ENCODE measurements around the gene LCLAT1. TPM values are rescaled to one million over a fixed set of nuclear protein-coding genes. Genes with fewer than 3 reads are reported as not detected.

The LCLAT1 gene
- polyA plus RNA-seq, 1 donor (not counting 4 experiments of a cell fraction or from before 2014, with no cell fraction given) = 17.1 TPM

GRCh38 chr2:30686669-30687068 lies 239.6 kb downstream of the LCLAT1 start:
- no peaks in the 10 kb centered on the region for H3K27me3 ChIP-seq (ENCODE audit: control insufficient read depth, extremely low read depth, insufficient read depth, low read length)
- dilution Hi-C loops (cut with MboI; ENCODE audit: extremely low pct_ligation_motif_present, low sequenced_read_pairs) = no loop called here
- no peak overlapping the region for H3K4me3 ChIP-seq (ENCODE audit: control insufficient read depth in 2 of 3, extremely low read depth in 1 of 3, insufficient read depth in 2 of 3, low read depth in 1 of 3, low read length in 3 of 3)

GRCh38 chr2:30688956-30689401 lies 241.9 kb downstream of the LCLAT1 start:
- Histone ChIP-seq H2AFZ (ENCODE audit: control insufficient read depth, low read length) (no peak overlapping the region), H3K36me3 (ENCODE audit: control insufficient read depth in 2 of 2, extremely low read depth in 1 of 2, insufficient read depth in 2 of 2, low read length in 2 of 2) (no peaks in the 10 kb centered on the region), H4K20me1 (ENCODE audit: control insufficient read depth, extremely low read depth, insufficient read depth, low read length) (no peaks in the 10 kb centered on the region), H3K9me1 (ENCODE audit: control insufficient read depth, extremely low read depth, insufficient read depth, low read length) (no peaks in the 10 kb centered on the region), H3K27me3 (ENCODE audit: control insufficient read depth, extremely low read depth, insufficient read depth, low read length) (peaks cover 4% of the 10 kb centered on the region), H3K79me2 (ENCODE audit: control insufficient read depth, insufficient read depth, low read length) (no peaks in the 10 kb centered on the region), H3K9ac (ENCODE audit: control insufficient read depth, extremely low read depth, insufficient read depth, low read length) (no peak overlapping the region), H3K9me3 (ENCODE audit: control insufficient read depth, low read depth, low read length) (no peaks in the 10 kb centered on the region), H3K4me2 (ENCODE audit: control insufficient read depth, extremely low read depth, insufficient read depth, low read depth, low read length) (no peak overlapping the region), H3K4me1 (ENCODE audit: control insufficient read depth, extremely low read depth, insufficient read depth, low read length) (no peaks in the 10 kb centered on the region), H3K4me3 (ENCODE audit: control insufficient read depth in 2 of 3, extremely low read depth in 1 of 3, insufficient read depth in 2 of 3, low read depth in 1 of 3, low read length in 3 of 3) (no peak overlapping the region), H3K27ac (ENCODE audit: control insufficient read depth, insufficient read depth, low read length) (no peak overlapping the region)
- TF ChIP-seq, protein P1, sequence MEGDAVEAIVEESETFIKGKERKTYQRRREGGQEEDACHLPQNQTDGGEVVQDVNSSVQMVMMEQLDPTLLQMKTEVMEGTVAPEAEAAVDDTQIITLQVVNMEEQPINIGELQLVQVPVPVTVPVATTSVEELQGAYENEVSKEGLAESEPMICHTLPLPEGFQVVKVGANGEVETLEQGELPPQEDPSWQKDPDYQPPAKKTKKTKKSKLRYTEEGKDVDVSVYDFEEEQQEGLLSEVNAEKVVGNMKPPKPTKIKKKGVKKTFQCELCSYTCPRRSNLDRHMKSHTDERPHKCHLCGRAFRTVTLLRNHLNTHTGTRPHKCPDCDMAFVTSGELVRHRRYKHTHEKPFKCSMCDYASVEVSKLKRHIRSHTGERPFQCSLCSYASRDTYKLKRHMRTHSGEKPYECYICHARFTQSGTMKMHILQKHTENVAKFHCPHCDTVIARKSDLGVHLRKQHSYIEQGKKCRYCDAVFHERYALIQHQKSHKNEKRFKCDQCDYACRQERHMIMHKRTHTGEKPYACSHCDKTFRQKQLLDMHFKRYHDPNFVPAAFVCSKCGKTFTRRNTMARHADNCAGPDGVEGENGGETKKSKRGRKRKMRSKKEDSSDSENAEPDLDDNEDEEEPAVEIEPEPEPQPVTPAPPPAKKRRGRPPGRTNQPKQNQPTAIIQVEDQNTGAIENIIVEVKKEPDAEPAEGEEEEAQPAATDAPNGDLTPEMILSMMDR (optimal IDR thresholded peaks at IDR 0.05 in 1 of 3, IDR thresholded peaks at IDR 0.05 in 1 of 3, conservative IDR thresholded peaks at IDR 0.05 in 1 of 3; ENCODE audit: extremely low read depth in 1 of 3, insufficient read depth in 2 of 3, low read length in 3 of 3) = no peak
- no peak for TF ChIP-seq EZH2 (IDR thresholded peaks at IDR 0.05; ENCODE audit: low read length)
- no peak for DNase-seq (ENCODE audit: low read depth, low spot score)
- no peak for FAIRE-seq
- dilution Hi-C loops (cut with MboI; ENCODE audit: extremely low pct_ligation_motif_present, low sequenced_read_pairs) = no loop called here

More at GRCh38 chr2:30686669-30687068, 239.6 kb downstream of the LCLAT1 start:
- H3K4me2 ChIP-seq (ENCODE audit: control insufficient read depth, extremely low read depth, insufficient read depth, low read depth, low read length) = no peak overlapping the region
- no peaks in the 10 kb centered on the region for H3K4me1 ChIP-seq (ENCODE audit: control insufficient read depth, extremely low read depth, insufficient read depth, low read length)
- no peak overlapping the region for H3K9ac ChIP-seq (ENCODE audit: control insufficient read depth, extremely low read depth, insufficient read depth, low read length)
- FAIRE-seq (no peak), DNase-seq (ENCODE audit: low read depth, low spot score) (no peak)
- no peaks in the 10 kb centered on the region for H3K36me3 ChIP-seq (ENCODE audit: control insufficient read depth in 2 of 2, extremely low read depth in 1 of 2, insufficient read depth in 2 of 2, low read length in 2 of 2)
- no peaks in the 10 kb centered on the region for H3K79me2 ChIP-seq (ENCODE audit: control insufficient read depth, insufficient read depth, low read length)
- no peak overlapping the region for H3K27ac ChIP-seq (ENCODE audit: control insufficient read depth, insufficient read depth, low read length)
- H3K9me1 ChIP-seq (ENCODE audit: control insufficient read depth, extremely low read depth, insufficient read depth, low read length) = no peaks in the 10 kb centered on the region
- H3K9me3 ChIP-seq (ENCODE audit: control insufficient read depth, low read depth, low read length) = no peaks in the 10 kb centered on the region
- H2AFZ ChIP-seq (ENCODE audit: control insufficient read depth, low read length) = no peak overlapping the region
- TF ChIP-seq, protein P1 (optimal IDR thresholded peaks at IDR 0.05 in 1 of 3, IDR thresholded peaks at IDR 0.05 in 1 of 3, conservative IDR thresholded peaks at IDR 0.05 in 1 of 3; ENCODE audit: extremely low read depth in 1 of 3, insufficient read depth in 2 of 3, low read length in 3 of 3) = no peak
- TF ChIP-seq EZH2 (IDR thresholded peaks at IDR 0.05; ENCODE audit: low read length) = no peak
- no peaks in the 10 kb centered on the region for H4K20me1 ChIP-seq (ENCODE audit: control insufficient read depth, extremely low read depth, insufficient read depth, low read length)
